ENCODE data around the gene KLHL36.
"Not testable (repeated sequence)": the region's sequence is repeated elsewhere in the genome, so short reads cannot be mapped to it uniquely, and the experiment has no call there.

The KLHL36 gene

GRCh38 chr16:84673561-84673960, 25.2 kb downstream of the KLHL36 start:
- DNase-seq, result no peak

GRCh38 chr16:84675423-84675822, 27.1 kb downstream of the KLHL36 start:
- DNase-seq, result no peak

- DNase-seq, result no peak
Observed at GRCh38 chr16:84675884-84676283, 27.6 kb downstream of the KLHL36 start.

GRCh38 chr16:84677017-84677803, 28.9 kb downstream of the KLHL36 start:
- no peak for DNase-seq

GRCh38 chr16:84677849-84678248, 29.5 kb downstream of the KLHL36 start:
- no peak for DNase-seq

GRCh38 chr16:84678541-84678940, 30.2 kb downstream of the KLHL36 start:
- DNase-seq, result no peak

- no peak for DNase-seq
Observed at GRCh38 chr16:84680165-84680842, 32.0 kb downstream of the KLHL36 start.

- DNase-seq, result no peak
Observed at GRCh38 chr16:84680843-84681629, 32.7 kb downstream of the KLHL36 start.

GRCh38 chr16:84683691-84684591, 35.6 kb downstream of the KLHL36 start:
- DNase-seq, result no peak

- DNase-seq, result no peak
Observed at GRCh38 chr16:84684592-84684965, 36.3 kb downstream of the KLHL36 start.

- no peak for DNase-seq
Observed at GRCh38 chr16:84685210-84685609, 36.9 kb downstream of the KLHL36 start.

GRCh38 chr16:84686707-84687298, 38.5 kb downstream of the KLHL36 start:
- no peak for DNase-seq

GRCh38 chr16:84687715-84688114, 39.4 kb downstream of the KLHL36 start:
- no peak for DNase-seq

GRCh38 chr16:84688163-84688562, 39.9 kb downstream of the KLHL36 start:
- DNase-seq, result not testable (repeated sequence)

- DNase-seq, result no peak
Observed at GRCh38 chr16:84689111-84689510, 40.8 kb downstream of the KLHL36 start.

GRCh38 chr16:84690088-84690819, 41.9 kb downstream of the KLHL36 start:
- no peak for DNase-seq

GRCh38 chr16:84692451-84693214, 44.3 kb downstream of the KLHL36 start:
- DNase-seq, result no peak

GRCh38 chr16:84693869-84694268, 45.6 kb downstream of the KLHL36 start:
- not testable (repeated sequence) for DNase-seq

GRCh38 chr16:84694980-84695379, 46.7 kb downstream of the KLHL36 start:
- DNase-seq, result no peak

- peak; percentile 27 for DNase-seq
Observed at GRCh38 chr16:84699147-84699711, 50.9 kb downstream of the KLHL36 start.
